Heart left ventricle (tissue), 16 donors: ENCODE data around the gene CES1. TPM values are rescaled to one million over a fixed set of nuclear protein-coding genes. Genes with fewer than 3 reads are reported as not detected.
"Not testable (repeated sequence)": the region's sequence is repeated elsewhere in the genome, so short reads cannot be mapped to it uniquely, and the experiment has no call there.

Experiments used
- ATAC-seq, 4 donors: fragments of 200-7000 bp; cut with Tn5 transposase; one replicate each; pipeline ENCODE4 v1.9.1; 2020 to 2022; ENCODE audit warnings: moderate library complexity in 4 of 4, mild to moderate bottlenecking in 3 of 4, moderate number of reproducible peaks in 1 of 4
- DNase-seq, 5 donors: peaks; one replicate each; pipeline ENCODE4 v3.0.0-alpha.2; 2020
- H3K27ac ChIP-seq, 12 donors: fragments of 200-600 bp; sonication (generic) in 4 of 12; one replicate each; pipeline versions ENCODE4 v1.5.0 to v1.8.0; 2016 to 2022; ENCODE audit warnings: mild to moderate bottlenecking in 2 of 12
- H3K27me3 ChIP-seq, 9 donors: fragments of 200-600 bp; sonication (generic) in 2 of 9; one replicate each; pipeline versions ENCODE4 v1.5.1 to v1.8.0; 2016 to 2022; ENCODE audit warnings: mild to moderate bottlenecking in 3 of 9
- H3K36me3 ChIP-seq, 9 donors: fragments of 200-600 bp; sonication (generic) in 2 of 9; one replicate each; pipeline versions ENCODE4 v1.5.0 to v1.8.0; 2018 to 2022; ENCODE audit warnings: mild to moderate bottlenecking in 2 of 9
- H3K4me1 ChIP-seq, 12 donors: fragments of 200-600 bp; sonication (generic) in 4 of 12; one replicate each; pipeline versions ENCODE4 v1.5.0 to v1.8.0; 2016 to 2022; ENCODE audit warnings: mild to moderate bottlenecking in 3 of 12
- H3K4me3 ChIP-seq, 12 donors: fragments of 200-600 bp; sonication (generic) in 4 of 12; one replicate each; pipeline versions ENCODE4 v1.5.0 to v1.8.0; 2017 to 2022; ENCODE audit warnings: mild to moderate bottlenecking in 9 of 12, moderate library complexity in 4 of 12
- H3K9me3 ChIP-seq, 12 donors: fragments of 200-600 bp; sonication (generic) in 4 of 12; one replicate each; pipeline versions ENCODE4 v1.5.0 to v1.8.0; 2016 to 2022; ENCODE audit warnings: mild to moderate bottlenecking in 1 of 12
- POLR2A ChIP-seq, 2 donors: fragments of 450-650 bp; IDR thresholded peaks; one replicate each; pipeline ENCODE4 v1.6.1; 2017; ENCODE audit warnings: antibody characterized with exemption in 2 of 2, mild to moderate bottlenecking in 2 of 2, moderate library complexity in 2 of 2
- WGBS, 4 donors: extraction: QIAGEN DNeasy Blood & Tissue Kit in 2 of 4; methylation state at CpG; one replicate each; pipeline versions ENCODE4 v1.1.5 to v1.1.7; 2013 to 2018; 5-methylcytosine and 5-hydroxymethylcytosine counted together
- intact Hi-C, 10 donors: fragments of 100-400 bp; cut with DNase I; formaldehyde crosslinking; loops; one replicate each; pipeline versions ENCODE4 v1.11.1 to v1.14.2; 2022
- polyA plus RNA-seq, 2 donors: library from polyadenylated mRNA; stranded (reverse); fragments of 200-250 nt; gene quantifications; one replicate each; pipeline ENCODE4 v1.2.3, GENCODE V29; 2013
- total RNA-seq, 9 donors: library from RNA; depleted of rRNA in 2 of 9; stranded (reverse); fragments of >200 nt in 2 of 9; fragmentation: NEBNext Ultra II Directional in 3 of 9; extraction: Animal tissue kit (Norgen Biotek cat#: 25700) in 3 of 9; gene quantifications; one replicate each; pipeline versions ENCODE4 v1.1.0 to v1.2.4, GENCODE V29; 2016 to 2023
- TF ChIP-seq, protein P1 (sequence below), 12 donors: fragments of 200-600 bp; sonication (generic) in 4 of 12; IDR thresholded peaks; one replicate each; pipeline versions ENCODE4 v1.5.0 to v1.8.0; 2018 to 2022; ENCODE audit warnings: antibody characterized with exemption in 12 of 12, mild to moderate bottlenecking in 5 of 12
- donor health status: ischemic (EF 13 %, LVEDD 7.1; RV severe dilation, severe dysfunction).
- donor health status: healthy with polysubstance abuse.
- donor health status: DM: no; HTN: yes; CAD: no.
- donor health status: DM: no; HTN: no; CAD: no.
- donor health status: ischemic (EF 25% LVEDD 6.9; RV normal size, moderate dysfunction).
- donor health status: ischemic (EF 25% LVEDD 5.7; RV mildly dilated, moderate dysfunction).
- donor health status: healthy.
- donor health status: DM: yes; HTN: yes; CAD: no.
- donor health status: ischemic (EF 35%, LVEDD 5.7; RV mildly dilated, moderate dysfunction).
- donor health status: nonischemic (EF 11% LVEDD 7.7; RV severe dilation, severe dysfunction).
- donor health status: DM: yes; HTN: yes; CAD: no.
- donor health status: PGD.
- donor health status: ischemic (EF 29% LVEDD 5.4; RV normal size, mild dysfunction).
- donor health status: nonischemic (EF 23%, LVEDD 6.1; RV moderate dilation, normal function).

Gene CES1
- total and polyA plus RNA-seq, 11 donors = 4.0 to 31.3 (median 20.6) TPM

DNA sequence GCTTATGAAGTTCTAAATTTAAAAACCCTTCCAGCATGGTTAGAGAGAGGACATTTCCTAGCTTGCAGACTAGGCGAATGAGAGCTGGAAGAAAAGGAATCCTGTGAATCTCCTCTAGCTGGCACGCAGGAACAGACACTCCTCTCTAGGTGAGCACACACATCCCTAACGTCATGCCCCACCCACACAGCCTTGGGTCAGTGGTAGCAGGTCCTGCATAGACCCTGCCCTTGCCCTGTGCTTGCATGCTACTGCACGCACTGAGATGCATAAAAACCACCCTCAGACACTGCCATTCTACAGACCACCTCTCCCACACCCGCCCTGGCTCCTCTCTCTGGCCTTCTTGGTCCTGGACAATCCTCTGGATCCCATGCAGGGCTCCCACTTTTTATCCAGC lies 23.5 kb downstream of the CES1 start:
- TF ChIP-seq, protein P1, sequence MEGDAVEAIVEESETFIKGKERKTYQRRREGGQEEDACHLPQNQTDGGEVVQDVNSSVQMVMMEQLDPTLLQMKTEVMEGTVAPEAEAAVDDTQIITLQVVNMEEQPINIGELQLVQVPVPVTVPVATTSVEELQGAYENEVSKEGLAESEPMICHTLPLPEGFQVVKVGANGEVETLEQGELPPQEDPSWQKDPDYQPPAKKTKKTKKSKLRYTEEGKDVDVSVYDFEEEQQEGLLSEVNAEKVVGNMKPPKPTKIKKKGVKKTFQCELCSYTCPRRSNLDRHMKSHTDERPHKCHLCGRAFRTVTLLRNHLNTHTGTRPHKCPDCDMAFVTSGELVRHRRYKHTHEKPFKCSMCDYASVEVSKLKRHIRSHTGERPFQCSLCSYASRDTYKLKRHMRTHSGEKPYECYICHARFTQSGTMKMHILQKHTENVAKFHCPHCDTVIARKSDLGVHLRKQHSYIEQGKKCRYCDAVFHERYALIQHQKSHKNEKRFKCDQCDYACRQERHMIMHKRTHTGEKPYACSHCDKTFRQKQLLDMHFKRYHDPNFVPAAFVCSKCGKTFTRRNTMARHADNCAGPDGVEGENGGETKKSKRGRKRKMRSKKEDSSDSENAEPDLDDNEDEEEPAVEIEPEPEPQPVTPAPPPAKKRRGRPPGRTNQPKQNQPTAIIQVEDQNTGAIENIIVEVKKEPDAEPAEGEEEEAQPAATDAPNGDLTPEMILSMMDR (IDR thresholded peaks at IDR 0.05) = no peak
- TF ChIP-seq POLR2A (IDR thresholded peaks at IDR 0.05) = no peak
- Histone ChIP-seq H3K9me3 (no peaks in the 10 kb centered on the region), H3K27me3 (peaks cover 0 to 6% (median 0%) of the 10 kb centered on the region in 9 donors), H3K36me3 (no peaks in the 10 kb centered on the region), H3K4me3 (no peak overlapping the region), H3K4me1 (no peaks in the 10 kb centered on the region), H3K27ac (no peak overlapping the region)
- no peak for DNase-seq
- WGBS, 4 donors = 61 to 72% (median 65%) methylated on average over 5 of the region's 5 CpGs
- ATAC-seq = no peak
- intact Hi-C loops = no loop called here

DNA sequence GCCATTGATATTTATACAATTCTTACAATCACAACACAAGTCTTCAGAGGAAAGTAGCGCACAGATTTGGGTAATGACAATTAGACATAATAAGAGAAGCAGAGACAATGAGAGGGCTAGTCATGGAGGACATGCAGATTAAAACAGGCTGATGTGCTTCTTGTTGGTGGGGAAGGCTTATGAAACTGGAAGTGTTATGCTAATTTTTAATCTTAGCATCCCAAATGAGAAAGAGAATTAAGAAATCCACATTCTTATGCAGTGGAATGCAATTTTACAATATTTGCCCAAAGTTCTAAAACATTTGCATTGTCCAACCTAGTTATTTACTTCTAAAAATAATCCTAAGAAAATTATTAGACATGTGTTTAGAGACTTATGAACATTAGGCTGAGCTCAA lies 24.6 kb downstream of the CES1 start:
- ATAC-seq, H3K36me3 ChIP-seq, H3K27ac ChIP-seq, DNase-seq, intact Hi-C loops, H3K9me3 ChIP-seq, H3K27me3 ChIP-seq, H3K4me1 ChIP-seq, H3K4me3 ChIP-seq: not testable (repeated sequence)
- 92 to 100% methylated on average over 1 of the region's 1 CpG; no CpG with 5 or more reads in 2 of the 4 donors for WGBS, 4 donors

DNA sequence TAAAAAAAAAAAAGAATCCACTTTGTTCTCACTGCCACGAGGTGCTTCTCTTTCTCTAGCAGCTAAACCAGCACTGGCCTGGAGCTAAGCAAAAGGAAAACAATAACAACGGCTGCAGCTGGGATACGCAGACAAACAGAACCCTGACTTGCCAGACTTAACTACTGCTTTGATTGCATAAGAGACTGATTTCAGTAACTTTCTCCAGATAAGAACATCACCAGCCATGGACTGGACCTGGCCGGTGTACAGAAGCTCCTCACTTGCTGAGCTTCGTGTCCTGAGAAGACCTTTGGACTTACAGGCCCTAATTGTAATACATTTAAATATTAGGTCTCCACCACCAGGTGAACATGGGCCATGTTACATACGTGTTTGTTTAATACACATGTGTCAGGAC lies 27.8 kb downstream of the CES1 start:
- intact Hi-C loops, H3K9me3 ChIP-seq, H3K4me3 ChIP-seq, H3K4me1 ChIP-seq, H3K36me3 ChIP-seq, H3K27me3 ChIP-seq, H3K27ac ChIP-seq, DNase-seq: not testable (repeated sequence)
- peak in 3 of 4 donors; percentile 61 to 82 (median 65) for ATAC-seq
- no CpG with 5 or more reads among the region's 6 CpGs for WGBS, 4 donors

DNA sequence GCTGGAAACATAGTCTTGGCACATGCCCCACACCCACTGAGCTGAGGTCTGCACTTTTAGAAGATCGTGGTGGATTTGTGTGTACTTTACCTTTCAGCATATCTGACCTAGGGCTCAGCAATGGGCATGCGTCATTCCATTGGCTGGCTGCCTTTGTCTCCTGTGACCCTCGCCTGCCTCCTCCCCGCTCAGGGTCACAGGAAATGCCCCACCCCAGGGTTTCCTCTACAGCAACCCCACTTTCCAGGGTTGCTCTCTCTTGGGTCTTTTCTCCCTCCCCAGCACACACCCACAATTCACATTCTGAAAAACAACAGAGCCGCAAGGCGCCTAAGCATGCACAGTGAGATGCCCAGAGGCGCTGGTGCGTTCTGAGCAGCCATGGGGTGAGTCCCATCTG lies 29.2 kb downstream of the CES1 start:
- H3K4me1 ChIP-seq, intact Hi-C loops, H3K27ac ChIP-seq, ATAC-seq, H3K9me3 ChIP-seq, H3K4me3 ChIP-seq, DNase-seq, H3K36me3 ChIP-seq, H3K27me3 ChIP-seq: not testable (repeated sequence)
- no CpG with 5 or more reads among the region's 8 CpGs for WGBS, 4 donors

DNA sequence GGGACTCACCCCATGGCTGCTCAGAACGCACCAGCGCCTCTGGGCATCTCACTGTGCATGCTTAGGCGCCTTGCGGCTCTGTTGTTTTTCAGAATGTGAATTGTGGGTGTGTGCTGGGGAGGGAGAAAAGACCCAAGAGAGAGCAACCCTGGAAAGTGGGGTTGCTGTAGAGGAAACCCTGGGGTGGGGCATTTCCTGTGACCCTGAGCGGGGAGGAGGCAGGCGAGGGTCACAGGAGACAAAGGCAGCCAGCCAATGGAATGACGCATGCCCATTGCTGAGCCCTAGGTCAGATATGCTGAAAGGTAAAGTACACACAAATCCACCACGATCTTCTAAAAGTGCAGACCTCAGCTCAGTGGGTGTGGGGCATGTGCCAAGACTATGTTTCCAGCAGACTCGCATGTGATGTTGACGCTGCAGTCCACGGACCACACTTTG lies 39.9 kb downstream of the CES1 start:
- WGBS, 4 donors = no CpG with 5 or more reads among the region's 11 CpGs
- H3K36me3 ChIP-seq, H3K9me3 ChIP-seq, H3K4me1 ChIP-seq, H3K27me3 ChIP-seq, ATAC-seq, DNase-seq, intact Hi-C loops, H3K4me3 ChIP-seq, H3K27ac ChIP-seq: not testable (repeated sequence)

DNA sequence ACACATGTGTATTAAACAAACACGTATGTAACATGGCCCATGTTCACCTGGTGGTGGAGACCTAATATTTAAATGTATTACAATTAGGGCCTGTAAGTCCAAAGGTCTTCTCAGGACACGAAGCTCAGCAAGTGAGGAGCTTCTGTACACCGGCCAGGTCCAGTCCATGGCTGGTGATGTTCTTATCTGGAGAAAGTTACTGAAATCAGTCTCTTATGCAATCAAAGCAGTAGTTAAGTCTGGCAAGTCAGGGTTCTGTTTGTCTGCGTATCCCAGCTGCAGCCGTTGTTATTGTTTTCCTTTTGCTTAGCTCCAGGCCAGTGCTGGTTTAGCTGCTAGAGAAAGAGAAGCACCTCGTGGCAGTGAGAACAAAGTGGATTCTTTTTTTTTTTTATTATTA lies 41.4 kb downstream of the CES1 start:
- peak in 3 of 4 donors; percentile 50 to 85 (median 62) for ATAC-seq
- intact Hi-C loops, H3K9me3 ChIP-seq: not testable (repeated sequence)

DNA sequence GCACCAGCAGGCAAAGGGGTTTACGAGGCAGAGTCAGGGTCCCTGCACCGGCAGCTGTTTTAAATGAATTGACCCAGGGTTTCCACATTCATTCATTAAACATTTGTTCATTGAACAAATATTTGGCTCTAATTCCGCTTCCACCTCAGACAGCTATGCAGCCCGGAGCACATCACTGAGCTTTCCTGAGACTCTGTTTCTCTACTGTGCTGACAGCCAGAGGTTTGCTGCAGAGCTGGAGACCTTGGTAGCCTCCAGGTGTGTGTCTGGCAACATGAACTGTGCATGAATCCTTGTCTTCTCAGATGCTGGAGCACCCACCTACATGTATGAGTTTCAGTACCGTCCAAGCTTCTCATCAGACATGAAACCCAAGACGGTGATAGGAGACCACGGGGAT lies 42.7 kb downstream of the CES1 start:
- DNase-seq, H3K4me3 ChIP-seq, H3K4me1 ChIP-seq, H3K9me3 ChIP-seq, H3K27ac ChIP-seq, H3K27me3 ChIP-seq, H3K36me3 ChIP-seq, intact Hi-C loops: not testable (repeated sequence)
- 58 to 87% (median 84%) methylated on average over 2 of the region's 7 CpGs; no CpG with 5 or more reads in 1 of the 4 donors for WGBS, 4 donors
- peak in 3 of 4 donors; percentile 57 to 67 (median 58) for ATAC-seq

More for the DNA sequence above, 41.4 kb downstream of the CES1 start:
- not testable (repeated sequence) for H3K27ac ChIP-seq, H3K36me3 ChIP-seq, H3K4me3 ChIP-seq, DNase-seq, H3K4me1 ChIP-seq, H3K27me3 ChIP-seq
- WGBS, 4 donors = no CpG with 5 or more reads among the region's 6 CpGs

DNA sequence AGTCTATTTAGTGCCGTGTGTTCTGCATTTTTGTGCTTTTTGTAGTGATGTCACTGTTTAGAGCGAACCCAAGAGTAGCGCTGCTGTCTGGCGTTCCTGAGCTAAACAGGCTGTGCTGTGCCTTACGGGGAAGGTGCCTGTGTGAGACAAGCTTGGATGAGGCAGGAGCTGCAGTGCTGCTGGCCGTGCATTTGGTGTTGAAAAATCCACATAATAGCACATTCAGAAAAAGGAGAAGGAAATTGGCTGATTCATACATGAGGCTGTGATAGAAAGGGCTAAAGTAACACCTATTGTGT lies 50.2 kb downstream of the CES1 start:
- H3K27ac ChIP-seq, H3K36me3 ChIP-seq, ATAC-seq, intact Hi-C loops, DNase-seq, H3K4me1 ChIP-seq, H3K27me3 ChIP-seq, H3K4me3 ChIP-seq, H3K9me3 ChIP-seq: not testable (repeated sequence)
- 38 to 80% (median 76%) methylated on average over 1 to 4 of the region's 6 CpGs for WGBS, 4 donors

DNA sequence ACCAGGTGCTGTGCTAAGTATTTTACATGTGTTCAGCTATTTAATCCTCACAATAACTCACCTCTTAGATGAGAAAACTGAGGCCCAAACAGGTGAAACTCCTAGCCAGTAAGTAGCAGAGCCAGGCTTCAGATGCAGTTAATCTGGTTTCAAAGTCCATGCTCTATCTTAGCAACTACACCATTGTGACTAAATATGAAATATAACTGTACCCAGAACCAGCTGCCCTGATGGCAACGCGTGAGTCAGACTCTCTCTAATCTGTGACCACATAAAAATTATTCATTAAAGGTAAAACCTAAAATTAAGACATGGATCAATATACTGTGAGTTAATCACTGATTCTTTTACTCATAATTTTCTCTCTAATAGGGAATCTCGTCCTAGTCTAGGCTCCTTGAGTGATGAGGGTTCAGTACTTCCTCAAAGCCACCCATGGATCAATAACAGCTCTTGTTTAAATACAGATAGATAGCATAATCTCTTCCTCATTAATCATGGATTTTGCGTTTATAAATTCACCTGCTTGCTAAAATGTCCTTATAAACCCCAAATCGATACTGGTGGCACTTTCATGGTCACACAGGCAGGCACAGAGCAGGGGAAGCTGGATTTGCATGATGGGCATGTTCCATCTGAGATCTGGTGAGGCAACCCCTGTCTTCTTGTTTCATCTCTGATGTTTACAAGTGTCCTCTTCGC lies 50.7 kb downstream of the CES1 start:
- intact Hi-C loops = not testable (repeated sequence)

DNA sequence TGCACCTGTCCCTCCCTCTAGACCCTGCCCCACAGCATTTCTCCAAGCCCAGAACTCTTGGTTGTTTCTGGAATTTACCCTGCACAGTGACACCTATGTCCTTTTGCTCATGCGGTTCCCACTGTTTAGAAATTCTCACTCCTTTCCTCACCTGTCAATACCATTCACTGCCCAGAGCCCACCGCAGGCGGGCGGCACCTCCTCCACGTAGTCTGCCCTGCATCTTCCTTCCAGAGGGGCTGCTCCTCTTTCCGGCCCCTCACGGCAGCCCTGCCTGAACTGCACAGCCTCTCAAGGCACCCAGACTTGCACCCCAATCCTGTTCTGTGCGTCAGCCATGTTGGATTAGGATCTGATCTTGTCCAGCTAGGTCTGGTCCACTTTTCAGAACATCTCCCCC lies 51.4 kb downstream of the CES1 start:
- ATAC-seq, H3K4me3 ChIP-seq, H3K36me3 ChIP-seq, H3K9me3 ChIP-seq, intact Hi-C loops, H3K27ac ChIP-seq, DNase-seq, H3K4me1 ChIP-seq, H3K27me3 ChIP-seq: not testable (repeated sequence)
- 79 to 87% (median 85%) methylated on average over 8 of the region's 8 CpGs for WGBS, 4 donors

More for the DNA sequence above, 50.7 kb downstream of the CES1 start:
- not testable (repeated sequence) for DNase-seq, ATAC-seq, H3K36me3 ChIP-seq, H3K27ac ChIP-seq, H3K4me3 ChIP-seq, H3K4me1 ChIP-seq, H3K27me3 ChIP-seq, H3K9me3 ChIP-seq
- 69 to 75% (median 71%) methylated on average over 6 of the region's 6 CpGs for WGBS, 4 donors

DNA sequence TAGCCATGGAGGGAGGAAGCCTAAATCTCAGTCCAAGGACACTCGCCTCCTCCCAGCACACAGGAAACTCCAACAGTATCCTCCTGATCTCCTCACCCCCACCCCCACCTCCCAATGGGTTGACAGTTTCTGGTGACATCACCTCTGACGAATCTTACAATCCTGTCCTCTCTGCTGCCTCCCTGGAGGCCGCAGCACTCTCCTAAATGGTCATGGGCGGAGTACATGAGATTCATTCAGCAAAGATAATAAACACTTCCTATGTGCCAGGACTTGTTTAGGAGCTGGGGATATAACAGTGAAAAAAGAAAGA lies 52.8 kb downstream of the CES1 start:
- 40 to 74% (median 63%) methylated on average over 2 to 4 of the region's 4 CpGs for WGBS, 4 donors

More for the DNA sequence above, 52.8 kb downstream of the CES1 start:
- H3K27ac ChIP-seq, H3K27me3 ChIP-seq, H3K36me3 ChIP-seq, H3K4me1 ChIP-seq, H3K4me3 ChIP-seq, intact Hi-C loops, DNase-seq, ATAC-seq, H3K9me3 ChIP-seq: not testable (repeated sequence)
